WTC11 (cell line): ENCODE measurements around the gene HIBADH.

ENCODE experiments used
- CTCF ChIP-seq: fragments of 200-600 bp; IDR thresholded peaks from 2 replicates; pipeline ENCODE4 v1.8.0; 2022; ENCODE audit warnings: antibody characterized with exemption
- ESRRA ChIP-seq: sonication (generic); formaldehyde crosslinking; IDR thresholded peaks from 2 replicates; pipeline ENCODE4 v1.8.1; 2022; ENCODE audit warnings: mild to moderate bottlenecking, missing genetic modification reagents, borderline replicate concordance
- KAT7 ChIP-seq: sonication (generic); formaldehyde crosslinking; IDR thresholded peaks from 2 replicates; pipeline ENCODE4 v1.8.1; 2023; ENCODE audit warnings: missing genetic modification reagents, mild to moderate bottlenecking, borderline replicate concordance
- MAX ChIP-seq: sonication (generic); formaldehyde crosslinking; IDR thresholded peaks from 2 replicates; pipeline ENCODE4 v1.8.0; 2022; ENCODE audit warnings: mild to moderate bottlenecking, missing genetic modification reagents
- NFYB ChIP-seq: sonication (generic); formaldehyde crosslinking; conservative IDR thresholded peaks from 2 replicates; pipeline ENCODE4 v1.8.0; 2022; ENCODE audit warnings: low read depth, missing genetic modification reagents
- SOX15 ChIP-seq: fragments of 250-450 bp; sonication (Bioruptor Pico); IDR thresholded peaks from 2 replicates; pipeline ENCODE4 v1.9.0; 2021; ENCODE audit warnings: mild to moderate bottlenecking
- STAT6 ChIP-seq: sonication (generic); formaldehyde crosslinking; conservative IDR thresholded peaks from 2 replicates; pipeline ENCODE4 v1.8.1; 2023; ENCODE audit warnings: mild to moderate bottlenecking, low read depth, missing genetic modification reagents, moderate library complexity
- TEAD4 ChIP-seq: sonication (generic); formaldehyde crosslinking; IDR thresholded peaks from 2 replicates; pipeline ENCODE4 v1.8.0; 2022; ENCODE audit warnings: mild to moderate bottlenecking, missing genetic modification reagents
- ZBTB21 ChIP-seq: sonication (generic); formaldehyde crosslinking; IDR thresholded peaks from 2 replicates; pipeline ENCODE4 v1.8.1; 2023; ENCODE audit warnings: mild to moderate bottlenecking, missing genetic modification reagents, borderline replicate concordance
- ZNF232 ChIP-seq: sonication (generic); formaldehyde crosslinking; IDR thresholded peaks from 2 replicates; pipeline ENCODE4 v1.8.0; 2022; ENCODE audit warnings: mild to moderate bottlenecking, missing genetic modification reagents

GRCh38 chr7:27685893-27686292 lies 23.2 kb upstream of the HIBADH start:
- TF ChIP-seq CTCF (no peak), ZBTB21 (CRISPR knock-in tag) (no peak), NFYB (CRISPR knock-in tag) (no peak), SOX15 (no peak), STAT6 (CRISPR knock-in tag) (no peak), TEAD4 (CRISPR knock-in tag) (no peak), ZNF232 (CRISPR knock-in tag) (no peak), MAX (no peak), KAT7 (CRISPR knock-in tag) (no peak), ESRRA (CRISPR knock-in tag) (no peak)
